ENCODE results near the gene TADA2A.

The TADA2A gene

GRCh38 chr17:37476431-37477120 lies 69.9 kb downstream of the TADA2A start:
- TF ChIP-seq PKNOX1 (IDR thresholded peaks at IDR 0.05): no peak
- TF ChIP-seq NFRKB (IDR thresholded peaks at IDR 0.05): no peak
- TF ChIP-seq L3MBTL2 (conservative IDR thresholded peaks at IDR 0.05): no peak
- TF ChIP-seq SUZ12 (IDR thresholded peaks at IDR 0.05): no peak
- TF ChIP-seq LEF1 (IDR thresholded peaks at IDR 0.05; ENCODE audit: borderline replicate concordance): no peak
- TF ChIP-seq ARNT (IDR thresholded peaks at IDR 0.05): no peak
- TF ChIP-seq ELF4 (IDR thresholded peaks at IDR 0.05): no peak
- no peak for TF ChIP-seq TARDBP (IDR thresholded peaks at IDR 0.05)
- TF ChIP-seq FOXK2 (IDR thresholded peaks at IDR 0.05): no peak
- TF ChIP-seq FOXM1 (IDR thresholded peaks at IDR 0.05; ENCODE audit: borderline replicate concordance): no peak
- no peak for TF ChIP-seq CTBP1 (IDR thresholded peaks at IDR 0.05; ENCODE audit: borderline replicate concordance)
- TF ChIP-seq SP1 (IDR thresholded peaks at IDR 0.05): no peak
- no peak for TF ChIP-seq ZNF384 (IDR thresholded peaks at IDR 0.05)
- ChIA-PET CTCF (interaction anchor here (0.6 kb wide), 1 partner anchor 16 kb away, joined by 6 read pairs; no protein-coding TSS in a partner anchor), POLR2A (interaction anchor here (1.1 kb wide), 1 partner anchor 13 kb away, joined by 3 read pairs; the partner anchor contains the start of gene DUSP14)
- no peak for DNase-seq (ENCODE audit: extremely low spot score)

- TF ChIP-seq LEF1 (IDR thresholded peaks at IDR 0.05; ENCODE audit: borderline replicate concordance) (no peak), FOXA1 (IDR thresholded peaks at IDR 0.05) (no peak), BHLHE40 (IDR thresholded peaks at IDR 0.05; ENCODE audit: borderline replicate concordance) (no peak), SUZ12 (IDR thresholded peaks at IDR 0.05) (no peak), TARDBP (IDR thresholded peaks at IDR 0.05) (no peak), FOXK2 (IDR thresholded peaks at IDR 0.05) (no peak), ARNT (IDR thresholded peaks at IDR 0.05) (no peak), ZNF384 (IDR thresholded peaks at IDR 0.05) (no peak), ELF4 (IDR thresholded peaks at IDR 0.05) (no peak), NFRKB (IDR thresholded peaks at IDR 0.05) (no peak), FOXM1 (IDR thresholded peaks at IDR 0.05; ENCODE audit: borderline replicate concordance) (no peak), L3MBTL2 (conservative IDR thresholded peaks at IDR 0.05) (no peak), CTBP1 (IDR thresholded peaks at IDR 0.05; ENCODE audit: borderline replicate concordance) (no peak), PKNOX1 (IDR thresholded peaks at IDR 0.05) (no peak), SP1 (IDR thresholded peaks at IDR 0.05) (no peak), HDGF (IDR thresholded peaks at IDR 0.05; ENCODE audit: borderline replicate concordance) (no peak)
- ChIA-PET CTCF (no interaction called here), POLR2A (no interaction called here)
- no peak for DNase-seq (ENCODE audit: extremely low spot score)
Measured at GRCh38 chr17:37478187-37478586, 71.5 kb downstream of the TADA2A start.

- no peak for DNase-seq (ENCODE audit: extremely low spot score)
- CTCF ChIA-PET: no interaction called here
- POLR2A ChIA-PET: no interaction called here
- TF ChIP-seq PKNOX1 (IDR thresholded peaks at IDR 0.05) (no peak), HDGF (IDR thresholded peaks at IDR 0.05; ENCODE audit: borderline replicate concordance) (no peak), TARDBP (IDR thresholded peaks at IDR 0.05) (no peak), SUZ12 (IDR thresholded peaks at IDR 0.05) (no peak)
Measured at GRCh38 chr17:37479025-37479424, 72.3 kb downstream of the TADA2A start.

GRCh38 chr17:37480427-37480826 lies 73.7 kb downstream of the TADA2A start:
- ChIA-PET POLR2A (no interaction called here), CTCF (interaction anchor here (0.7 kb wide), 1 partner anchor 10 kb away, joined by 4 read pairs; no protein-coding TSS in a partner anchor)
- TF ChIP-seq FOXA1 (IDR thresholded peaks at IDR 0.05): no peak
- TF ChIP-seq LEF1 (IDR thresholded peaks at IDR 0.05; ENCODE audit: borderline replicate concordance): no peak
- DNase-seq (ENCODE audit: extremely low spot score): no peak

- DNase-seq (ENCODE audit: extremely low spot score): no peak
- POLR2A ChIA-PET: no interaction called here
- CTCF ChIA-PET: no interaction called here
- TF ChIP-seq SUZ12 (IDR thresholded peaks at IDR 0.05) (no peak), ELF4 (IDR thresholded peaks at IDR 0.05) (no peak), HDGF (IDR thresholded peaks at IDR 0.05; ENCODE audit: borderline replicate concordance) (no peak), CTBP1 (IDR thresholded peaks at IDR 0.05; ENCODE audit: borderline replicate concordance) (no peak)
Measured at GRCh38 chr17:37481001-37481665, 74.4 kb downstream of the TADA2A start.

- ChIA-PET POLR2A (interaction anchor here (1.1 kb wide), 1 partner anchor 127 kb away, joined by 4 read pairs; no protein-coding TSS in a partner anchor), CTCF (interaction anchor here (0.7 kb wide), 1 partner anchor 20 kb away, joined by 4 read pairs; no protein-coding TSS in a partner anchor)
- DNase-seq (ENCODE audit: extremely low spot score): no peak
- TF ChIP-seq HDGF (IDR thresholded peaks at IDR 0.05; ENCODE audit: borderline replicate concordance): no peak
- no peak for TF ChIP-seq SP1 (IDR thresholded peaks at IDR 0.05)
- TF ChIP-seq SUZ12 (IDR thresholded peaks at IDR 0.05): no peak
Measured at GRCh38 chr17:37483311-37484039, 76.8 kb downstream of the TADA2A start.

Data from HEK293T (cell line).